HEK293 (cell line): Measurements from ENCODE around the gene PIGL.

Experiments
- CTCF ChIA-PET: fragments of 350-600 bp; formaldehyde crosslinking; extraction: SDS; loops from one replicate; lab custom pipeline; 2021; ENCODE audit warnings: antibody characterized with exemption; lab: Yijun Ruan, JAX
- POLR2A ChIA-PET: fragments of 300-600 bp; formaldehyde crosslinking; extraction: SDS; loops from one replicate; lab custom pipeline; 2020; ENCODE audit warnings: antibody characterized with exemption, inconsistent platforms; lab: Yijun Ruan, JAX
- H3K27ac ChIP-seq: fragments of 200-500 bp; sonication (Bioruptor generic); 2 replicates; pipeline ENCODE4 v1.5.1; 2014; ENCODE audit warnings: low read depth, low read length, control low read depth, inconsistent platforms; ENCODE audit errors: extremely low read depth
- H3K36me3 ChIP-seq, 2 experiments: fragments of 200-500 bp in 1 of 2; sonication (Bioruptor generic) in 1 of 2; 1 replicate in 1 of 2; 2 replicates in 1 of 2; pipeline ENCODE4 v1.5.1; 2014 to 2017; ENCODE audit warnings: inconsistent platforms in 2 of 2, low read length in 2 of 2; ENCODE audit not compliant: control insufficient read depth in 2 of 2, insufficient read depth in 1 of 2
- H3K4me1 ChIP-seq: fragments of 200-500 bp; sonication (Bioruptor generic); 2 replicates; pipeline ENCODE4 v1.5.1; 2014; ENCODE audit warnings: mild to moderate bottlenecking, low read length, inconsistent platforms; ENCODE audit not compliant: control insufficient read depth, insufficient read depth
- H3K4me3 ChIP-seq: 2 replicates; pipeline ENCODE4 v1.5.1; 2011; ENCODE audit warnings: low read depth, mild to moderate bottlenecking, control low read depth, low read length, moderate library complexity
- H3K9me3 ChIP-seq: fragments of 200-500 bp; sonication (Bioruptor generic); 2 replicates; pipeline ENCODE4 v1.5.1; 2014; ENCODE audit warnings: low read depth, low read length, inconsistent platforms; ENCODE audit not compliant: control insufficient read depth, insufficient read depth
- KLF10 ChIP-seq: fragments of 450-650 bp; IDR thresholded peaks from 2 replicates; pipeline ENCODE4 v1.5.1; 2018; ENCODE audit warnings: missing biosample characterization, mild to moderate bottlenecking, missing genetic modification characterization
- MZF1 ChIP-seq: fragments of 450-650 bp; formaldehyde crosslinking; IDR thresholded peaks from 2 replicates; pipeline ENCODE4 v1.5.1; 2017; ENCODE audit warnings: missing biosample characterization, missing genetic modification characterization, borderline replicate concordance
- SP3 ChIP-seq: fragments of 450-650 bp; formaldehyde crosslinking; IDR thresholded peaks from 2 replicates; pipeline ENCODE4 v1.5.1; 2016; ENCODE audit warnings: missing biosample characterization, missing genetic modification characterization
- YY1 ChIP-seq: fragments of 450-650 bp; formaldehyde crosslinking; IDR thresholded peaks from 2 replicates; pipeline ENCODE4 v1.5.1; 2018; ENCODE audit warnings: missing biosample characterization, missing genetic modification characterization
- YY2 ChIP-seq: fragments of 450-650 bp; formaldehyde crosslinking; IDR thresholded peaks from 2 replicates; pipeline ENCODE4 v1.5.1; 2016; ENCODE audit warnings: missing biosample characterization, missing genetic modification characterization
- ZBTB1 ChIP-seq: fragments of 450-650 bp; formaldehyde crosslinking; IDR thresholded peaks from 2 replicates; pipeline ENCODE4 v1.5.1; 2016; ENCODE audit warnings: missing biosample characterization, missing genetic modification characterization
- ZBTB20 ChIP-seq: fragments of 450-650 bp; formaldehyde crosslinking; IDR thresholded peaks from 2 replicates; pipeline ENCODE4 v1.5.1; 2016; ENCODE audit warnings: missing biosample characterization, missing genetic modification characterization
- ZBTB48 ChIP-seq: fragments of 450-650 bp; formaldehyde crosslinking; IDR thresholded peaks from 2 replicates; pipeline ENCODE4 v1.5.1; 2016; ENCODE audit warnings: missing biosample characterization, missing genetic modification characterization
- ZFP3 ChIP-seq: fragments of 450-650 bp; formaldehyde crosslinking; IDR thresholded peaks from 2 replicates; pipeline ENCODE4 v1.5.1; 2016; ENCODE audit warnings: low read depth, missing biosample characterization, missing genetic modification characterization
- ZFP37 ChIP-seq: fragments of 450-650 bp; formaldehyde crosslinking; IDR thresholded peaks from 2 replicates; pipeline ENCODE4 v1.5.1; 2016; ENCODE audit warnings: missing biosample characterization, missing genetic modification characterization
- ZFP69B ChIP-seq: fragments of 450-650 bp; formaldehyde crosslinking; IDR thresholded peaks from 2 replicates; pipeline ENCODE4 v1.5.1; 2016; ENCODE audit warnings: missing biosample characterization, missing genetic modification characterization
- ZNF138 ChIP-seq: fragments of 450-650 bp; formaldehyde crosslinking; IDR thresholded peaks from 2 replicates; pipeline ENCODE4 v1.5.1; 2016; ENCODE audit warnings: missing biosample characterization, missing genetic modification characterization, borderline replicate concordance
- ZNF24 ChIP-seq: fragments of 450-650 bp; formaldehyde crosslinking; IDR thresholded peaks from 2 replicates; pipeline ENCODE4 v1.5.1; 2016; ENCODE audit warnings: missing biosample characterization, missing genetic modification characterization
- ZNF274 ChIP-seq, 2 experiments: fragments of 200-500 bp in 1 of 2; fragments of 450-650 bp in 1 of 2; sonication (Bioruptor generic) in 1 of 2; formaldehyde crosslinking in 1 of 2; IDR thresholded peaks; 2 replicates each; pipeline versions ENCODE4 v1.5.1 to v1.6.1; 2014 to 2016; ENCODE audit warnings: borderline replicate concordance in 1 of 2, inconsistent platforms in 1 of 2, low read length in 1 of 2, missing biosample characterization in 1 of 2, missing genetic modification characterization in 1 of 2
- ZNF311 ChIP-seq: fragments of 450-650 bp; formaldehyde crosslinking; IDR thresholded peaks from 2 replicates; pipeline ENCODE4 v1.5.1; 2017; ENCODE audit warnings: missing biosample characterization, missing genetic modification characterization, borderline replicate concordance
- ZNF335 ChIP-seq: fragments of 450-650 bp; formaldehyde crosslinking; conservative IDR thresholded peaks from 2 replicates; pipeline ENCODE4 v1.5.1; 2016; ENCODE audit warnings: missing biosample characterization, missing genetic modification characterization
- ZNF426 ChIP-seq: fragments of 450-650 bp; formaldehyde crosslinking; IDR thresholded peaks from 2 replicates; pipeline ENCODE4 v1.5.1; 2017; ENCODE audit warnings: missing biosample characterization, missing genetic modification characterization, mild to moderate bottlenecking, inconsistent platforms, moderate library complexity
- ZNF501 ChIP-seq: fragments of 450-650 bp; formaldehyde crosslinking; IDR thresholded peaks from 2 replicates; pipeline ENCODE4 v1.5.1; 2016; ENCODE audit warnings: missing biosample characterization, missing genetic modification characterization
- ZNF521 ChIP-seq: fragments of 450-650 bp; formaldehyde crosslinking; IDR thresholded peaks from 2 replicates; pipeline ENCODE4 v1.5.1; 2017; ENCODE audit warnings: missing biosample characterization, mild to moderate bottlenecking, missing genetic modification characterization
- ZNF558 ChIP-seq: fragments of 450-650 bp; formaldehyde crosslinking; IDR thresholded peaks from 2 replicates; pipeline ENCODE4 v1.5.1; 2016; ENCODE audit warnings: missing biosample characterization, missing genetic modification characterization
- ZNF677 ChIP-seq: fragments of 450-650 bp; IDR thresholded peaks from 2 replicates; pipeline ENCODE4 v1.5.0; 2018; ENCODE audit warnings: missing biosample characterization, mild to moderate bottlenecking, missing genetic modification characterization, moderate library complexity
- ZNF830 ChIP-seq: fragments of 450-650 bp; IDR thresholded peaks from 2 replicates; pipeline ENCODE4 v1.5.0; 2018; ENCODE audit warnings: missing biosample characterization, missing genetic modification characterization, low read depth, mild to moderate bottlenecking, moderate library complexity
- ZNF837 ChIP-seq: fragments of 450-650 bp; formaldehyde crosslinking; IDR thresholded peaks from 2 replicates; pipeline ENCODE4 v1.5.1; 2016; ENCODE audit warnings: missing biosample characterization, missing genetic modification characterization
- TF ChIP-seq, protein P1 (sequence below): sonication (generic); formaldehyde crosslinking; IDR thresholded peaks from 2 replicates; pipeline ENCODE4 v1.8.1; 2022; ENCODE audit warnings: mild to moderate bottlenecking, moderate library complexity, missing genetic modification reagents
- TF ChIP-seq, protein P2 (sequence below): fragments of 450-650 bp; IDR thresholded peaks from 2 replicates; pipeline ENCODE4 v1.5.1; 2018; ENCODE audit warnings: missing biosample characterization, missing genetic modification characterization
- TF ChIP-seq, protein P3 (sequence below): fragments of 450-650 bp; formaldehyde crosslinking; IDR thresholded peaks from 2 replicates; pipeline ENCODE4 v1.5.1; 2017; ENCODE audit warnings: missing biosample characterization, missing genetic modification characterization
- TF ChIP-seq, protein P4 (sequence below): fragments of 450-650 bp; formaldehyde crosslinking; IDR thresholded peaks from 2 replicates; pipeline ENCODE4 v1.5.1; 2016; ENCODE audit warnings: missing biosample characterization, missing genetic modification characterization
- TF ChIP-seq, protein P5 (sequence below): fragments of 450-650 bp; formaldehyde crosslinking; IDR thresholded peaks from 2 replicates; pipeline ENCODE4 v1.5.1; 2016; ENCODE audit warnings: missing biosample characterization, missing genetic modification characterization

PIGL gene

DNA sequence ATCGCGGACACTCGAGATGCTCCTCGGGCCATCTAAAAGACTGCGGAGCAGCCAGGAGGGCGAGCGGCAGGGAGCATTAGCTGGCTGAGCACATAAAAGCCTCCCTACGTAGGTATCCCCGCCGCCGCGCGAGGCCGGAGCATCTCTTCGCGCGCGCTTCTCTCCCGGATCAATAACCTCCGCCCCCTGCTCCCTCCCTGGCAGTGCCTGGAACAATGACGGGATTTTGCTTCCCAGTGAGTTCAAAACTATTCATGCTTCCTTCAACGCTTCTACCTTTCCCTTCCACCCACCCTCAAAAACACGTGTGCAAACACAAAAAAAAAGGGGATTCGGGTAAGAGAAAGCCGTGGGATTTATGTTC, 135.3 kb downstream of the PIGL start (continued):
- TF ChIP-seq, protein P1, sequence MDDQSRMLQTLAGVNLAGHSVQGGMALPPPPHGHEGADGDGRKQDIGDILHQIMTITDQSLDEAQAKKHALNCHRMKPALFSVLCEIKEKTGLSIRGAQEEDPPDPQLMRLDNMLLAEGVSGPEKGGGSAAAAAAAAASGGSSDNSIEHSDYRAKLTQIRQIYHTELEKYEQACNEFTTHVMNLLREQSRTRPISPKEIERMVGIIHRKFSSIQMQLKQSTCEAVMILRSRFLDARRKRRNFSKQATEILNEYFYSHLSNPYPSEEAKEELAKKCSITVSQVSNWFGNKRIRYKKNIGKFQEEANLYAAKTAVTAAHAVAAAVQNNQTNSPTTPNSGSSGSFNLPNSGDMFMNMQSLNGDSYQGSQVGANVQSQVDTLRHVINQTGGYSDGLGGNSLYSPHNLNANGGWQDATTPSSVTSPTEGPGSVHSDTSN (CRISPR knock-in tag) = no peak
- TF ChIP-seq ZNF501 (tag by site-specific recombination) (no peak), ZBTB48 (tag by site-specific recombination) (0 out of 2 replicates have a peak, but pooled peaks have one; percentile 55), ZNF677 (tag by site-specific recombination) (no peak), ZNF521 (tag by site-specific recombination) (no peak), ZNF830 (no peak), ZNF558 (tag by site-specific recombination) (no peak), MZF1 (tag by site-specific recombination) (peak; percentile 76), YY2 (tag by site-specific recombination) (no peak), ZNF426 (tag by site-specific recombination) (no peak), KLF10 (no peak), ZNF274 (IDR thresholded peaks at IDR 0.05; ENCODE audit: low read length) (no peak), ZNF274 (tag by site-specific recombination; IDR thresholded peaks at IDR 0.05; ENCODE audit: borderline replicate concordance) (no peak), ZNF837 (tag by site-specific recombination) (no peak), ZFP69B (peak; percentile 10; the same call in 1 of the 2 replicates), ZNF311 (tag by site-specific recombination) (no peak), ZNF138 (tag by site-specific recombination) (no peak), ZBTB20 (tag by site-specific recombination) (0 out of 2 replicates have a peak, but pooled peaks have one; percentile 54), YY1 (tag by site-specific recombination) (no peak), ZFP3 (no peak)
- TF ChIP-seq, protein P2, sequence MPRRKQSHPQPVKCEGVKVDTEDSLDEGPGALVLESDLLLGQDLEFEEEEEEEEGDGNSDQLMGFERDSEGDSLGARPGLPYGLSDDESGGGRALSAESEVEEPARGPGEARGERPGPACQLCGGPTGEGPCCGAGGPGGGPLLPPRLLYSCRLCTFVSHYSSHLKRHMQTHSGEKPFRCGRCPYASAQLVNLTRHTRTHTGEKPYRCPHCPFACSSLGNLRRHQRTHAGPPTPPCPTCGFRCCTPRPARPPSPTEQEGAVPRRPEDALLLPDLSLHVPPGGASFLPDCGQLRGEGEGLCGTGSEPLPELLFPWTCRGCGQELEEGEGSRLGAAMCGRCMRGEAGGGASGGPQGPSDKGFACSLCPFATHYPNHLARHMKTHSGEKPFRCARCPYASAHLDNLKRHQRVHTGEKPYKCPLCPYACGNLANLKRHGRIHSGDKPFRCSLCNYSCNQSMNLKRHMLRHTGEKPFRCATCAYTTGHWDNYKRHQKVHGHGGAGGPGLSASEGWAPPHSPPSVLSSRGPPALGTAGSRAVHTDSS (tag by site-specific recombination) = no peak
- TF ChIP-seq, protein P3, sequence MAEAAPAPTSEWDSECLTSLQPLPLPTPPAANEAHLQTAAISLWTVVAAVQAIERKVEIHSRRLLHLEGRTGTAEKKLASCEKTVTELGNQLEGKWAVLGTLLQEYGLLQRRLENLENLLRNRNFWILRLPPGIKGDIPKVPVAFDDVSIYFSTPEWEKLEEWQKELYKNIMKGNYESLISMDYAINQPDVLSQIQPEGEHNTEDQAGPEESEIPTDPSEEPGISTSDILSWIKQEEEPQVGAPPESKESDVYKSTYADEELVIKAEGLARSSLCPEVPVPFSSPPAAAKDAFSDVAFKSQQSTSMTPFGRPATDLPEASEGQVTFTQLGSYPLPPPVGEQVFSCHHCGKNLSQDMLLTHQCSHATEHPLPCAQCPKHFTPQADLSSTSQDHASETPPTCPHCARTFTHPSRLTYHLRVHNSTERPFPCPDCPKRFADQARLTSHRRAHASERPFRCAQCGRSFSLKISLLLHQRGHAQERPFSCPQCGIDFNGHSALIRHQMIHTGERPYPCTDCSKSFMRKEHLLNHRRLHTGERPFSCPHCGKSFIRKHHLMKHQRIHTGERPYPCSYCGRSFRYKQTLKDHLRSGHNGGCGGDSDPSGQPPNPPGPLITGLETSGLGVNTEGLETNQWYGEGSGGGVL (tag by site-specific recombination) = peak; percentile 38
- TF ChIP-seq, protein P4, sequence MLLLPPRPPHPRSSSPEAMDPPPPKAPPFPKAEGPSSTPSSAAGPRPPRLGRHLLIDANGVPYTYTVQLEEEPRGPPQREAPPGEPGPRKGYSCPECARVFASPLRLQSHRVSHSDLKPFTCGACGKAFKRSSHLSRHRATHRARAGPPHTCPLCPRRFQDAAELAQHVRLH (tag by site-specific recombination) = no peak

DNA sequence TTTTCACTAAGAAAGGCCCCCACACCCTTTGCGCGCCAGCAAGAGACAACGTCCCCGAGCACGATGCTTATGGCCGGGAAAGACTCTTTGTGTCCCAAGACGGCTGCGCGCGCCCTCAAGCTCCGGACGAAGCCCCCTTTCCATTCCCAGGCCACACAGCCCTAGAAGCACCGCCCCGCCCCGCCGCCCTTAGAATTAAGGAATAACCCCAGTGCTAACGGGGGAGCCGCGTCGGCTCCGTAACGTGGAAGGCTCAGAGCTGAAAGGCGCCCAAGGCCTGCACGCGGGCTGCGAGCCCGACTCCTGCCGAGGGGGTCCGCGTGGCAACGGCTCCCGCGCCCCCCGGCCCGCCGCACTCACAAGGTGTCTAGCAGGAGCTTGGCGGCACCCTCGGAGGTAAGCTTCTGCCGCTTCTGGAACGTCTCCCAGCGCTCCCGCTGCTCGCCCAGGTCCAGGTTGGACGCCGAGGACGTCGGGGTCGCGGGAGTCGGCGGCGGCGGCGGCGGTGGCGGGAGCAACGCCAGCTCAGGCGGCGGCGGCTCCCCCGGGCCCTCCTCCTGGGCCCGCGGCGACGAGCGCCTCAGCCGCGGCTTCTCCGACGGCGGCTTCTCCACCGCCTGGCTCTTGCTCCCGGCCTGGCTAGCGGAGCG, 135.8 kb downstream of the PIGL start:
- no peaks in the 10 kb centered on the region for H3K9me3 ChIP-seq
- peaks cover 3% of the 10 kb centered on the region; the same call in 1 of the 2 replicates for H3K4me1 ChIP-seq
- POLR2A ChIA-PET = interaction anchor here (1.0 to 5.3 kb wide), 9 partner anchors 10 to 353 kb away, joined by 3 to 44 read pairs (median 4); partner anchors contain the start of genes TTC19, UBB and ZSWIM7
- H3K27ac ChIP-seq = peak overlapping the region; percentile 97
- CTCF ChIA-PET = interaction anchor here (0.6 to 7.9 kb wide), 12 partner anchors 9 to 169 kb away, joined by 3 to 89 read pairs (median 4); no protein-coding TSS in a partner anchor
- peak overlapping the region; percentile 77 for H3K4me3 ChIP-seq
- H3K36me3 ChIP-seq = peaks cover 16 to 21% of the 10 kb centered on the region in 2 experiments
- 0 out of 2 replicates have a peak, but pooled peaks have one; percentile 8 for TF ChIP-seq ZBTB1 (tag by site-specific recombination)
- TF ChIP-seq, protein P5, sequence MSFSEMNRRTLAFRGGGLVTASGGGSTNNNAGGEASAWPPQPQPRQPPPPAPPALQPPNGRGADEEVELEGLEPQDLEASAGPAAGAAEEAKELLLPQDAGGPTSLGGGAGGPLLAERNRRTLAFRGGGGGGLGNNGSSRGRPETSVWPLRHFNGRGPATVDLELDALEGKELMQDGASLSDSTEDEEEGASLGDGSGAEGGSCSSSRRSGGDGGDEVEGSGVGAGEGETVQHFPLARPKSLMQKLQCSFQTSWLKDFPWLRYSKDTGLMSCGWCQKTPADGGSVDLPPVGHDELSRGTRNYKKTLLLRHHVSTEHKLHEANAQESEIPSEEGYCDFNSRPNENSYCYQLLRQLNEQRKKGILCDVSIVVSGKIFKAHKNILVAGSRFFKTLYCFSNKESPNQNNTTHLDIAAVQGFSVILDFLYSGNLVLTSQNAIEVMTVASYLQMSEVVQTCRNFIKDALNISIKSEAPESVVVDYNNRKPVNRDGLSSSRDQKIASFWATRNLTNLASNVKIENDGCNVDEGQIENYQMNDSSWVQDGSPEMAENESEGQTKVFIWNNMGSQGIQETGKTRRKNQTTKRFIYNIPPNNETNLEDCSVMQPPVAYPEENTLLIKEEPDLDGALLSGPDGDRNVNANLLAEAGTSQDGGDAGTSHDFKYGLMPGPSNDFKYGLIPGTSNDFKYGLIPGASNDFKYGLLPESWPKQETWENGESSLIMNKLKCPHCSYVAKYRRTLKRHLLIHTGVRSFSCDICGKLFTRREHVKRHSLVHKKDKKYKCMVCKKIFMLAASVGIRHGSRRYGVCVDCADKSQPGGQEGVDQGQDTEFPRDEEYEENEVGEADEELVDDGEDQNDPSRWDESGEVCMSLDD (tag by site-specific recombination) = 0 out of 2 replicates have a peak, but pooled peaks have one; percentile 28
- TF ChIP-seq, protein P1 (CRISPR knock-in tag) = peak; percentile 13; the same call in 1 of the 2 replicates
- 0 out of 2 replicates have a peak, but pooled peaks have one; percentile 6 for TF ChIP-seq ZNF24 (tag by site-specific recombination)
- TF ChIP-seq SP3 = 0 out of 2 replicates have a peak, but pooled peaks have one; percentile 2
- peak; percentile 60 for TF ChIP-seq ZNF335 (tag by site-specific recombination)
- 0 out of 2 replicates have a peak, but pooled peaks have one; percentile 40 for TF ChIP-seq ZFP37
